HepG2 (cell line): Measurements from ENCODE around the gene RBM12. TPM values are rescaled to one million over a fixed set of nuclear protein-coding genes. Genes with fewer than 3 reads are reported as not detected.

Experiments
- DNMT3B ChIP-seq: conservative IDR thresholded peaks from 2 replicates; pipeline ENCODE4 v1.6.1; 2016; ENCODE audit warnings: missing biosample characterization, control low read depth
- HOXA7 ChIP-seq: sonication (generic); formaldehyde crosslinking; IDR thresholded peaks from 2 replicates; pipeline ENCODE4 v1.8.1; 2022; ENCODE audit warnings: mild to moderate bottlenecking, missing genetic modification reagents, moderate library complexity
- MED8 ChIP-seq: sonication (generic); formaldehyde crosslinking; IDR thresholded peaks from 2 replicates; pipeline ENCODE4 v1.8.1; 2023; ENCODE audit warnings: mild to moderate bottlenecking, missing genetic modification reagents; ENCODE audit not compliant: insufficient replicate concordance
- MLLT10 ChIP-seq: sonication (generic); formaldehyde crosslinking; IDR thresholded peaks from 2 replicates; pipeline ENCODE4 v1.4.0; 2020; ENCODE audit warnings: missing genetic modification reagents
- NBN ChIP-seq: fragments of 450-650 bp; conservative IDR thresholded peaks from 2 replicates; pipeline ENCODE4 v1.6.1; 2017
- NFE2 ChIP-seq: sonication (generic); formaldehyde crosslinking; IDR thresholded peaks from 2 replicates; pipeline ENCODE4 v1.4.0; 2020; ENCODE audit warnings: missing genetic modification reagents
- PAF1 ChIP-seq: IDR thresholded peaks from 2 replicates; pipeline ENCODE4 v1.6.1; 2016; ENCODE audit warnings: missing genetic modification reagents, missing compliant biosample characterization
- RCOR2 ChIP-seq: IDR thresholded peaks from 2 replicates; pipeline ENCODE4 v1.6.1; 2016; ENCODE audit warnings: missing biosample characterization, missing genetic modification reagents
- REXO4 ChIP-seq: sonication (generic); formaldehyde crosslinking; IDR thresholded peaks from 2 replicates; pipeline ENCODE4 v1.8.0; 2022; ENCODE audit warnings: missing genetic modification reagents, mild to moderate bottlenecking, borderline replicate concordance
- RFX3 ChIP-seq: IDR thresholded peaks from 2 replicates; pipeline ENCODE4 v1.6.1; 2016; ENCODE audit warnings: missing biosample characterization, missing genetic modification reagents
- SKI ChIP-seq: fragments of 450-650 bp; IDR thresholded peaks from one replicate; pipeline ENCODE4 v1.6.1; 2018; ENCODE audit warnings: mild to moderate bottlenecking; ENCODE audit not compliant: partially characterized antibody
- SMYD3 ChIP-seq: sonication (generic); formaldehyde crosslinking; IDR thresholded peaks from 2 replicates; pipeline ENCODE4 v1.8.1; 2023; ENCODE audit warnings: mild to moderate bottlenecking, missing genetic modification reagents
- SRSF4 ChIP-seq: fragments of 200-400 bp; formaldehyde crosslinking; IDR thresholded peaks from one replicate; pipeline ENCODE4 v1.6.1; 2018; ENCODE audit warnings: mild to moderate bottlenecking, low read depth, low read length, moderate library complexity; ENCODE audit not compliant: poor library complexity, severe bottlenecking
- TBX3 ChIP-seq: fragments of 450-650 bp; IDR thresholded peaks from 2 replicates; pipeline ENCODE4 v1.6.1; 2017; ENCODE audit warnings: antibody characterized with exemption, mild to moderate bottlenecking, inconsistent platforms, borderline replicate concordance
- XBP1 ChIP-seq: sonication (generic); formaldehyde crosslinking; IDR thresholded peaks from 2 replicates; pipeline ENCODE4 v1.5.0; 2020; ENCODE audit warnings: missing genetic modification reagents
- ZBTB21 ChIP-seq: sonication (generic); formaldehyde crosslinking; IDR thresholded peaks from 2 replicates; pipeline ENCODE4 v1.4.0; 2020; ENCODE audit warnings: missing genetic modification reagents
- ZFP36L1 ChIP-seq: sonication (generic); formaldehyde crosslinking; IDR thresholded peaks from 2 replicates; pipeline ENCODE4 v1.8.0; 2022; ENCODE audit warnings: mild to moderate bottlenecking, missing genetic modification reagents, moderate library complexity
- ZFP37 ChIP-seq: sonication (generic); formaldehyde crosslinking; IDR thresholded peaks from 2 replicates; pipeline ENCODE4 v1.4.0; 2020; ENCODE audit warnings: missing genetic modification reagents, borderline replicate concordance
- ZKSCAN8 ChIP-seq: IDR thresholded peaks from 2 replicates; pipeline ENCODE4 v1.6.1; 2016; ENCODE audit warnings: borderline replicate concordance, missing genetic modification reagents, missing compliant biosample characterization
- ZNF282 ChIP-seq: fragments of 450-650 bp; IDR thresholded peaks from 2 replicates; pipeline ENCODE4 v1.6.1; 2018; ENCODE audit not compliant: partially characterized antibody
- ZNF296 ChIP-seq: sonication (generic); formaldehyde crosslinking; conservative IDR thresholded peaks from 2 replicates; pipeline ENCODE4 v1.5.0; 2020; ENCODE audit warnings: mild to moderate bottlenecking, missing genetic modification reagents
- ZNF570 ChIP-seq: sonication (generic); formaldehyde crosslinking; IDR thresholded peaks from 2 replicates; pipeline ENCODE4 v1.4.0; 2020; ENCODE audit warnings: mild to moderate bottlenecking, missing genetic modification reagents, borderline replicate concordance
- ZNF724P ChIP-seq: sonication (generic); formaldehyde crosslinking; IDR thresholded peaks from 2 replicates; pipeline ENCODE4 v1.8.0; 2022; ENCODE audit warnings: missing genetic modification reagents, borderline replicate concordance
- ZNF775 ChIP-seq: sonication (generic); formaldehyde crosslinking; IDR thresholded peaks from 2 replicates; pipeline ENCODE4 v1.4.0; 2020; ENCODE audit warnings: missing genetic modification reagents, mild to moderate bottlenecking, moderate library complexity, borderline replicate concordance
- ZSCAN22 ChIP-seq: sonication (generic); formaldehyde crosslinking; IDR thresholded peaks from 2 replicates; pipeline ENCODE4 v1.4.0; 2020; ENCODE audit warnings: mild to moderate bottlenecking, missing genetic modification reagents
- polyA plus RNA-seq, 8 experiments: library from polyadenylated mRNA; depleted of rRNA in 3 of 8; stranded (reverse) in 7 of 8; unstranded in 1 of 8; fragments of >200 nt; fragmentation: Illumina TruSeq in 4 of 8; extraction: Trizol in 4 of 8; gene quantifications; 2 replicates each; pipeline versions ENCODE4 v1.2.1 to v1.2.3, GENCODE V29; 2011 to 2016; ENCODE audit warnings: low read depth in 4 of 8, missing spikeins in 1 of 8, mixed read lengths in 1 of 8; ENCODE audit not compliant: insufficient read depth in 1 of 8
- total RNA-seq, 5 experiments: library from RNA; depleted of rRNA; stranded (reverse); fragments of >200 nt; fragmentation: Illumina TruSeq; extraction: Trizol; gene quantifications; 2 replicates each; pipeline ENCODE4 v1.2.3, GENCODE V29; 2016; ENCODE audit warnings: low read depth in 1 of 5
- TF ChIP-seq, protein P1 (sequence below): sonication (generic); formaldehyde crosslinking; IDR thresholded peaks from 2 replicates; pipeline ENCODE4 v1.8.1; 2023; ENCODE audit warnings: missing genetic modification reagents, inconsistent platforms, borderline replicate concordance
- TF ChIP-seq, protein P2 (sequence below): sonication (generic); formaldehyde crosslinking; IDR thresholded peaks from 2 replicates; pipeline ENCODE4 v1.4.0; 2020; ENCODE audit warnings: mild to moderate bottlenecking, missing genetic modification reagents

Gene RBM12
- total and polyA plus RNA-seq, 2 of the 13 experiments (the other 11 are each of a cell fraction or from before 2014, with no cell fraction given) = 97.9 to 104 TPM

DNA sequence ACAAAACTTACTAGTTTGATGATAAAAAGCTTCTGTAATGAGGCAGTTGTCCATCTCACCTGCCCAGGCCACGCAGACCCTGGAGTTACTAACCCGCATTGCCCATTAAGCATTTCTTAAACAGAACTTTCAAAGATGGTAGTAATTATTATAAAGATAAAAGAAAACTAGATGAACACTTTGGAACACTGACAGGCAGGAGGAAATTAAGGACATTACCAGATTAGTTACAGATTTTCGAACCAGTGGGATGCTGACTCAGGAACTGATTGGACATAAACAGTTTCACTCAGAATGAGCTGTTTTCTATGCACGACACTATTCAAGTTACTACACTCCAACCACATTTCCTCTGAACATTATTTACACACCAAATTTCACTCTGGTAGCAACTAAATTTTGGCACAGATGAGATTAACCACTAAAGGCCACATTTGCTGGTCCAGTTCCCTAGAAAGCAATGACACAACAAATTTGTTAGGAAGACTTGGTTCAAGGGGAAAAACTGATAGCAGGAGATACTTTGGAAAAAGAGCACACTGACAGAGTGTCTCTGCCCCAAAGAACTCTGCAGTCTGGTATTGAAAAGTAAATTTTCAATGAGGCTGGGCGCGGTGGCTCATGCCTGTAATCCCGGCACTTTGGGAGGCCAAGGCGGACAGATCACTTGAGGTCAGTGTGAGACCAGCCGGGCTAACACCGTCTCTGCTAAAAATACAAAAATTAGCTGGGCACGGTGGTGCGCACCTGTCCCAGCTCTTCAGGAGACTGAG is 37.5 kb upstream of the RBM12 start (continued):
- no peak for TF ChIP-seq REXO4
- no peak for TF ChIP-seq MED8 (CRISPR knock-in tag)
- no peak for TF ChIP-seq SKI
- TF ChIP-seq ZNF724P (CRISPR knock-in tag) = peak; percentile 55; the same call in 1 of the 2 replicates
- TF ChIP-seq TBX3 = no peak
- TF ChIP-seq NFE2 (CRISPR knock-in tag) = no peak
- peak; percentile 98 for TF ChIP-seq SRSF4
- TF ChIP-seq RCOR2 (CRISPR knock-in tag) = no peak
- no peak for TF ChIP-seq ZBTB21 (CRISPR knock-in tag)
- TF ChIP-seq XBP1 (CRISPR knock-in tag) = no peak
- no peak for TF ChIP-seq ZKSCAN8 (CRISPR knock-in tag)
- no peak for TF ChIP-seq ZNF282
- TF ChIP-seq HOXA7 (CRISPR knock-in tag) = no peak
- no peak for TF ChIP-seq ZNF296 (CRISPR knock-in tag)
- TF ChIP-seq PAF1 (CRISPR knock-in tag) = peak; percentile 6; the same call in 1 of the 2 replicates
- peak; percentile 90; the same call in 1 of the 2 replicates for TF ChIP-seq SMYD3 (CRISPR knock-in tag)
- TF ChIP-seq ZFP37 (CRISPR knock-in tag) = 0 out of 2 replicates have a peak, but pooled peaks have one; percentile 56
- no peak for TF ChIP-seq NBN
- no peak for TF ChIP-seq ZSCAN22 (CRISPR knock-in tag)
- TF ChIP-seq DNMT3B (CRISPR knock-in tag) = no peak; the same call in 1 of the 2 replicates
- TF ChIP-seq ZNF775 (CRISPR knock-in tag) = no peak
- peak; percentile 27; the same call in 1 of the 2 replicates for TF ChIP-seq ZNF570
- TF ChIP-seq, protein P1, sequence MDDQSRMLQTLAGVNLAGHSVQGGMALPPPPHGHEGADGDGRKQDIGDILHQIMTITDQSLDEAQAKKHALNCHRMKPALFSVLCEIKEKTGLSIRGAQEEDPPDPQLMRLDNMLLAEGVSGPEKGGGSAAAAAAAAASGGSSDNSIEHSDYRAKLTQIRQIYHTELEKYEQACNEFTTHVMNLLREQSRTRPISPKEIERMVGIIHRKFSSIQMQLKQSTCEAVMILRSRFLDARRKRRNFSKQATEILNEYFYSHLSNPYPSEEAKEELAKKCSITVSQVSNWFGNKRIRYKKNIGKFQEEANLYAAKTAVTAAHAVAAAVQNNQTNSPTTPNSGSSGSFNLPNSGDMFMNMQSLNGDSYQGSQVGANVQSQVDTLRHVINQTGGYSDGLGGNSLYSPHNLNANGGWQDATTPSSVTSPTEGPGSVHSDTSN (CRISPR knock-in tag) = no peak
- TF ChIP-seq, protein P2, sequence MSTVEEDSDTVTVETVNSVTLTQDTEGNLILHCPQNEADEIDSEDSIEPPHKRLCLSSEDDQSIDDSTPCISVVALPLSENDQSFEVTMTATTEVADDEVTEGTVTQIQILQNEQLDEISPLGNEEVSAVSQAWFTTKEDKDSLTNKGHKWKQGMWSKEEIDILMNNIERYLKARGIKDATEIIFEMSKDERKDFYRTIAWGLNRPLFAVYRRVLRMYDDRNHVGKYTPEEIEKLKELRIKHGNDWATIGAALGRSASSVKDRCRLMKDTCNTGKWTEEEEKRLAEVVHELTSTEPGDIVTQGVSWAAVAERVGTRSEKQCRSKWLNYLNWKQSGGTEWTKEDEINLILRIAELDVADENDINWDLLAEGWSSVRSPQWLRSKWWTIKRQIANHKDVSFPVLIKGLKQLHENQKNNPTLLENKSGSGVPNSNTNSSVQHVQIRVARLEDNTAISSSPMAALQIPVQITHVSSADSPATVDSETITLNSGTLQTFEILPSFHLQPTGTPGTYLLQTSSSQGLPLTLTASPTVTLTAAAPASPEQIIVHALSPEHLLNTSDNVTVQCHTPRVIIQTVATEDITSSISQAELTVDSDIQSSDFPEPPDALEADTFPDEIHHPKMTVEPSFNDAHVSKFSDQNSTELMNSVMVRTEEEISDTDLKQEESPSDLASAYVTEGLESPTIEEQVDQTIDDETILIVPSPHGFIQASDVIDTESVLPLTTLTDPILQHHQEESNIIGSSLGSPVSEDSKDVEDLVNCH (CRISPR knock-in tag) = no peak; the same call in 1 of the 2 replicates
- no peak for TF ChIP-seq RFX3 (CRISPR knock-in tag)
- TF ChIP-seq ZFP36L1 (CRISPR knock-in tag) = no peak
- TF ChIP-seq MLLT10 (CRISPR knock-in tag) = no peak
